Fibroblast of villous mesenchyme (primary cell): ENCODE results near the gene DTNB. TPM values are rescaled to one million over a fixed set of nuclear protein-coding genes. Genes with fewer than 3 reads are reported as not detected.

Source experiments
- DNase-seq: peaks from one replicate; pipeline ENCODE4 v3.0.0-alpha.2; 2010; ENCODE audit warnings: low read depth
- H3K4me3 ChIP-seq: 2 replicates; pipeline ENCODE4 v1.5.1; 2011; ENCODE audit warnings: low read depth, mild to moderate bottlenecking, low read length
- total RNA-seq: library from RNA; depleted of rRNA; stranded (reverse); fragments of >200 nt; gene quantifications from 2 replicates; pipeline ENCODE4 v1.2.3, GENCODE V29; 2012
- TF ChIP-seq, protein P1 (sequence below): IDR thresholded peaks from 2 replicates; pipeline ENCODE4 v1.5.1; 2012; ENCODE audit warnings: low read depth, mild to moderate bottlenecking, low read length; ENCODE audit not compliant: insufficient read depth

The DTNB gene
- total RNA-seq, 1 donor, result 5.2 TPM

- TF ChIP-seq, protein P1, sequence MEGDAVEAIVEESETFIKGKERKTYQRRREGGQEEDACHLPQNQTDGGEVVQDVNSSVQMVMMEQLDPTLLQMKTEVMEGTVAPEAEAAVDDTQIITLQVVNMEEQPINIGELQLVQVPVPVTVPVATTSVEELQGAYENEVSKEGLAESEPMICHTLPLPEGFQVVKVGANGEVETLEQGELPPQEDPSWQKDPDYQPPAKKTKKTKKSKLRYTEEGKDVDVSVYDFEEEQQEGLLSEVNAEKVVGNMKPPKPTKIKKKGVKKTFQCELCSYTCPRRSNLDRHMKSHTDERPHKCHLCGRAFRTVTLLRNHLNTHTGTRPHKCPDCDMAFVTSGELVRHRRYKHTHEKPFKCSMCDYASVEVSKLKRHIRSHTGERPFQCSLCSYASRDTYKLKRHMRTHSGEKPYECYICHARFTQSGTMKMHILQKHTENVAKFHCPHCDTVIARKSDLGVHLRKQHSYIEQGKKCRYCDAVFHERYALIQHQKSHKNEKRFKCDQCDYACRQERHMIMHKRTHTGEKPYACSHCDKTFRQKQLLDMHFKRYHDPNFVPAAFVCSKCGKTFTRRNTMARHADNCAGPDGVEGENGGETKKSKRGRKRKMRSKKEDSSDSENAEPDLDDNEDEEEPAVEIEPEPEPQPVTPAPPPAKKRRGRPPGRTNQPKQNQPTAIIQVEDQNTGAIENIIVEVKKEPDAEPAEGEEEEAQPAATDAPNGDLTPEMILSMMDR, result no peak
- no peak for DNase-seq
- no peak overlapping the region for H3K4me3 ChIP-seq
Observed at GRCh38 chr2:25517701-25518100, 155.7 kb downstream of the DTNB start.

GRCh38 chr2:25514043-25514637 lies 159.2 kb downstream of the DTNB start:
- no peak for DNase-seq
- TF ChIP-seq, protein P1, result no peak
- no peak overlapping the region for H3K4me3 ChIP-seq

DNA sequence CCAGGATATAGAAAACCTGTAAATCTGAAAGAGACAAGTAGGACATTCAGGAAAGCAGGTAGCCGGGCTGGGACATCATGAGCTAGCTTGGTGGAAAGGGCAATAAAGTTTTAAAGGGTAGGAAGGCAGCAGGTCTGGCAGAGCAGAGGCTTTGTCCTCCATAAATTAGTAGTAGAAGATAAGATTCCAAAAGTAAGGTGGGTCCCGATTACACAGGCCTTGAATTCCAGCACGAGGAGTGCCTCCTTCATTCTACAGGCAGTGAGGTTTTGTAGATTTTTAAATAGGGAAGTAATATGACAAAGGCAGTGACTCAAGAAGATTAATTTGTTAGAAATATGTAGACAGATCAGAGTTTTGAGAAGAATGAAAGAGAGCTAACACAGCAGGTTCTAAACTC lies 160.7 kb downstream of the DTNB start:
- no peak for DNase-seq
- no peak overlapping the region for H3K4me3 ChIP-seq
- TF ChIP-seq, protein P1, result no peak

DNA sequence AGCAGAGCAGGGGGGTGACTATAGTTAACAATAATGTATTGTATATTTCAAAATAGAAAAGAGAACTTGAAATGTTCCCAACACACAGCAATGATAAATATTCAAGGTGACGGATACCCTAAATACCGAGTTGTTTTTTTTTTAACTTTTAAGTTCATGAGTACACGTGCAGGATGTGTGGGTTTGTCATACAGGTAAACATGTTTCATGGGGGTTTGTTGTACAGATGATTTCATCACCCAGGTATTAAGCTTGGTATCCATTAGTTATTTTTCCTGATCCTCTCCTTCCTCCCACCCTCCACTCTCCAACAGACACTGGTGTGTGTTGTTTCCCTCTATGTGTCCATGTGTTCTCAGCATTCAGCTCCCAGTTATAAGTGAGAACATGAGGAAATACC lies 167.2 kb downstream of the DTNB start:
- no peak overlapping the region for H3K4me3 ChIP-seq
- TF ChIP-seq, protein P1, result no peak
- no peak for DNase-seq

GRCh38 chr2:25505622-25506021 lies 167.8 kb downstream of the DTNB start:
- DNase-seq, result no peak
- TF ChIP-seq, protein P1, result no peak
- no peak overlapping the region for H3K4me3 ChIP-seq

DNA sequence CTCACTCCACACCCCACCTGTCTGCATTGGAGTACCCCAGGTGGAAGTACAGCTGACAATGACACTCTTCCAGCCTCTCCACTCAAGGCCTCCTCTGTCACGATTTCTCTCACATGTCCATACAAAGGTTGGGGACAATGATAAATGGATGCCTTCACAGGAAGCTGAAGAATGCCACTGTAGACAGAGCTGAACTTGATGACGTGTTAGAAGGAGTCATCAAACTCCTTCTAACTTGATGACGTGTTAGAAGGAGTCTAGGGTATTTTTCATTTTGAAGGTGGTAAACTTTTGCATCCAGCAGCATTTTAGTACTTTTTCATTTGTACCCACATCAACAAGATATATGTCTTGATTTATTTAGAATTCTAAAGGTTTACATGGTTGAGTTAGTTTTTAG lies 168.2 kb downstream of the DTNB start:
- no peak for DNase-seq
- TF ChIP-seq, protein P1, result no peak
- no peak overlapping the region for H3K4me3 ChIP-seq

GRCh38 chr2:25504266-25504665 lies 169.1 kb downstream of the DTNB start:
- TF ChIP-seq, protein P1, result no peak
- H3K4me3 ChIP-seq, result no peak overlapping the region
- no peak for DNase-seq
